ENCODE measurements around the gene MNAT1. TPM values are rescaled to one million over a fixed set of nuclear protein-coding genes. Genes with fewer than 3 reads are reported as not detected.

MNAT1 gene
- total RNA-seq, 1 donor: 59.9 TPM

DNA sequence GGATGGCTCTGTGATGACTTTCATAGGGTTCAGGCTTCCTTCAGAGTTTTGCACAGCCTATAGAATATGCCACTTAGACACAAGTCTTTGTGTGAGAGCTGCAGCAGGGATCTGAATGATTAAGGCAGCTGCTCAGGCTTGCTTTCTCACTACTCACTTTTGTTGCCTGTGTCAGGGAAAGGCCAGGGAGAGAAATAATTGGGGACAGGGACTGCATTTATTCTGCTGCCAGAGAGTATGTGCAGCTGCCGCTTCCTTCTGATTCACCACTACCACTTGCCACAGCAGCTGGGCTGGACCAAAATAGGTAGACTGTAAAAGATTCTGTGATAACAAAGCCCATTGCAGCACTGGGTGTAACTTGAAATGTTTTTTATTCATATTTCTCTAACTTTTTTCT, 196.7 kb downstream of the MNAT1 start:
- H3K4me3 ChIP-seq (ENCODE audit: low read depth, low read length): no peak overlapping the region
- no peak for DNase-seq (ENCODE audit: low read depth)
- TF ChIP-seq, protein P1, sequence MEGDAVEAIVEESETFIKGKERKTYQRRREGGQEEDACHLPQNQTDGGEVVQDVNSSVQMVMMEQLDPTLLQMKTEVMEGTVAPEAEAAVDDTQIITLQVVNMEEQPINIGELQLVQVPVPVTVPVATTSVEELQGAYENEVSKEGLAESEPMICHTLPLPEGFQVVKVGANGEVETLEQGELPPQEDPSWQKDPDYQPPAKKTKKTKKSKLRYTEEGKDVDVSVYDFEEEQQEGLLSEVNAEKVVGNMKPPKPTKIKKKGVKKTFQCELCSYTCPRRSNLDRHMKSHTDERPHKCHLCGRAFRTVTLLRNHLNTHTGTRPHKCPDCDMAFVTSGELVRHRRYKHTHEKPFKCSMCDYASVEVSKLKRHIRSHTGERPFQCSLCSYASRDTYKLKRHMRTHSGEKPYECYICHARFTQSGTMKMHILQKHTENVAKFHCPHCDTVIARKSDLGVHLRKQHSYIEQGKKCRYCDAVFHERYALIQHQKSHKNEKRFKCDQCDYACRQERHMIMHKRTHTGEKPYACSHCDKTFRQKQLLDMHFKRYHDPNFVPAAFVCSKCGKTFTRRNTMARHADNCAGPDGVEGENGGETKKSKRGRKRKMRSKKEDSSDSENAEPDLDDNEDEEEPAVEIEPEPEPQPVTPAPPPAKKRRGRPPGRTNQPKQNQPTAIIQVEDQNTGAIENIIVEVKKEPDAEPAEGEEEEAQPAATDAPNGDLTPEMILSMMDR (IDR thresholded peaks at IDR 0.05; ENCODE audit: insufficient read depth, low read length): no peak

DNA sequence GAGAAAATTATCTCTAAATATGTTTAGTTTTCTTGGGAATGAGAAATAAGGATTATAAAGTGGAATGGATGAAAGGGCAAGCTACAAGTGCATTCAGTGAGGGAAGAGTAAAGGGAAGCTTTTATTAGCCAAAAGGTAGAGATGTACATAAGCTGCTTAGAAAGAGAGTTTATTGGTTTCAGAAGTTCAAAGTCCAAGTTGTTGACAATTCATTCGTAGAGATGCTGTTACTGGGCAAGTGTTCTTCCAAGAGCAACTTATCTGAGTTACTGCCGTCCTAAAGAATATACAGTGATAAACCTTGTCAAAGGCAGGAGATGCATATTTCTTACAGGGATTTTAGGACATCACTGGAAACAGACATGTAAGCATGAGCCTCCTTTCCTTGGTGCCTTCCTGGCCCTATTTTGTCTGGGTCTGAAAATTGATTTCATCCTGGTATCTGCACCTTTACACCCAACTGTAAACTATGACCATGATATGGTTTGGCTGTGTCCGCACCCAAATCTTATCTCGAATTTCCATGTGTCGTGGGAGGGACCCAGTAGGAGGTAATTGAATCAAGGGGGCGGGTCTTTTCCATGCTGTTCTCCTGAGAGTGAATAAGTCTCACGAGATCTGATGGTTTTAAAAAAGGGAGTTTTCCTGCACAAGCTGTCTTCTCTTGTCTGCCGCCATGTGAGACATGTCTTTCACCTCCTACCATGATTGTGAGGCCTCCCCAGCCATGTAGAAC, 199.5 kb downstream of the MNAT1 start:
- DNase-seq (ENCODE audit: low read depth): no peak
- H3K4me3 ChIP-seq (ENCODE audit: low read depth, low read length): no peak overlapping the region
- TF ChIP-seq, protein P1 (IDR thresholded peaks at IDR 0.05; ENCODE audit: insufficient read depth, low read length): no peak

DNA sequence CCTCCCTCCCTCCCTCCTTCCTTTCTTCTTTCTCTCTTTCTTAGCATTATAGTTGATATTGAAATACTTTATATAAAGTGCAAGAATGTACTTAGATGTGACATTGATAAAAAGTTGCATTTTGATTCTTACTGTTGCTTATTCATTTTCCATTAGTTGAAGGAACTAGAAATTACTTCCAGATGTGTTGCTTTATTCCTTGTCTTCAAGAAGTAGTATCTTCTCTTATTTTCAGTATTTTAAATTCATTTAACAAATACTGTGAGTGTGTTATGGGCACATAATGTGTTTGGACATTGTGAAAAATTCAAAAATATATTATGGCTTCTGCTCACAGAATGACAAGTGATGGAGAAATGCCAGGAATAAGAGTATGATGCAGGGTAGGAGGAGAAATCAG, 200.8 kb downstream of the MNAT1 start:
- no peak for DNase-seq (ENCODE audit: low read depth)
- no peak overlapping the region for H3K4me3 ChIP-seq (ENCODE audit: low read depth, low read length)
- TF ChIP-seq, protein P1 (IDR thresholded peaks at IDR 0.05; ENCODE audit: insufficient read depth, low read length): no peak

GRCh38 chr14:60943637-60944032, 209.1 kb downstream of the MNAT1 start:
- H3K4me3 ChIP-seq (ENCODE audit: low read depth, low read length): no peak overlapping the region
- DNase-seq (ENCODE audit: low read depth): no peak
- TF ChIP-seq, protein P1 (IDR thresholded peaks at IDR 0.05; ENCODE audit: insufficient read depth, low read length): no peak

DNA sequence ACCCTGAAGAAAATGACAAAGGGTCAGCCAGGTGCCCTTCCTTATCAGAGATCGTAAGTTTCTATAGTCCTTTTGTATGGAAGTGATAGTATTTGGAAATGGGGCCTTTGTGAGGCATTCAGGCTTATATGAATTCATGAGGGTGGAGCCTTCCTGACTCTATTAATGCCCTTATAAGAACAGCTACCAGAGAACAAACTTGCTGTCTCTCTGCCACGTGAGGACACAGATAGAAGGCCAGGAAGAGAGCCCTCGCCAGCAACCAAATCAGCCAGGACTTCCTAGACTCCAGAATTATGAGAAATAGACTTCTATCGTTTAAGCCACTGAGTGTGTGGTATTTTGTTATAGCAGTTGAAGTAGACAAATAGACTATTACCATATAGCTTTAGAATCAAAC, 209.6 kb downstream of the MNAT1 start:
- no peak overlapping the region for H3K4me3 ChIP-seq (ENCODE audit: low read depth, low read length)
- TF ChIP-seq, protein P1 (IDR thresholded peaks at IDR 0.05; ENCODE audit: insufficient read depth, low read length): no peak
- DNase-seq (ENCODE audit: low read depth): no peak

DNA sequence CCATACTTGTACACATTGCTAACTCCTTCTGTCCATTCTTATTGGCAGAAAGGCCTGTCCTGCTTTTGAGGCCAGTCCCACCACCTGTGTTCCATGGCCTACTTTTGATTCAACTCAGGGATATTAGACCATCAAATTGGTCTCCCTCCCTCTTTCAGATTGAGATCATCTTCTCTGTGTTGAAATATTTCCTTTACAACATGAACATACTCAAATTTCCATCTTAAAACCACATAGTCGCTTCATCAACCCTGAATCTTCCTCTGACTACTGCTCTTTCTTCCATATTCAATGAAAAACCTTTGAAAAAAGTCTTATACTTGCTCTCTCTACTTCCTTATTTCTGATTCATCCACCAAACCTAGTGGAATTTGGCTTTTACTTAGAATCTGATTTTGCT, 211.4 kb downstream of the MNAT1 start:
- TF ChIP-seq, protein P1 (IDR thresholded peaks at IDR 0.05; ENCODE audit: insufficient read depth, low read length): no peak
- no peak for DNase-seq (ENCODE audit: low read depth)
- no peak overlapping the region for H3K4me3 ChIP-seq (ENCODE audit: low read depth, low read length)

- DNase-seq (ENCODE audit: low read depth): no peak
- TF ChIP-seq, protein P1 (IDR thresholded peaks at IDR 0.05; ENCODE audit: insufficient read depth, low read length): no peak
- H3K4me3 ChIP-seq (ENCODE audit: low read depth, low read length): no peak overlapping the region
Observed at GRCh38 chr14:60946773-60947172, 212.2 kb downstream of the MNAT1 start.

Data from fibroblast of the aortic adventitia (primary cell).